BJ (cell line): ENCODE results near the gene MYO9B. TPM values are rescaled to one million over a fixed set of nuclear protein-coding genes. Genes with fewer than 3 reads are reported as not detected.

Experiments used
- CTCF ChIA-PET: fragments of 350-600 bp; formaldehyde crosslinking; extraction: SDS; loops from one replicate; lab custom pipeline; 2021; ENCODE audit warnings: antibody characterized with exemption, inconsistent platforms; lab: Yijun Ruan, JAX
- POLR2A ChIA-PET: fragments of 300-600 bp; sonication (Branson Sonifier 250); formaldehyde crosslinking; extraction: SDS; loops from one replicate; lab custom pipeline; 2021; ENCODE audit warnings: antibody characterized with exemption; lab: Charles Lee
- DNase-seq: peaks from one replicate; pipeline ENCODE4 v3.0.0-alpha.2; 2011; ENCODE audit warnings: low read depth
- H3K27me3 ChIP-seq: 2 replicates; pipeline ENCODE4 v1.6.0; 2011; ENCODE audit warnings: low read length; ENCODE audit not compliant: control insufficient read depth, insufficient read depth
- H3K36me3 ChIP-seq: 2 replicates; pipeline ENCODE4 v1.5.1; 2011; ENCODE audit warnings: low read length; ENCODE audit not compliant: control insufficient read depth, insufficient read depth
- H3K4me3 ChIP-seq: 2 replicates; pipeline ENCODE4 v1.5.1; 2011; ENCODE audit warnings: low read depth, mild to moderate bottlenecking, control low read depth, low read length
- polyA plus RNA-seq: library from polyadenylated mRNA; depleted of rRNA; stranded (reverse); fragments of >200 nt; gene quantifications from 2 replicates; pipeline ENCODE4 v1.2.3, GENCODE V29; 2011; rRNA removed
- TF ChIP-seq, protein P1 (sequence below): IDR thresholded peaks from 2 replicates; pipeline ENCODE4 v1.5.1; 2011; ENCODE audit warnings: low read depth, mild to moderate bottlenecking, control low read depth, inconsistent platforms, low read length, moderate library complexity; ENCODE audit not compliant: insufficient read depth

Gene MYO9B
- polyA plus RNA-seq, 1 experiment, result 40.8 TPM

DNA sequence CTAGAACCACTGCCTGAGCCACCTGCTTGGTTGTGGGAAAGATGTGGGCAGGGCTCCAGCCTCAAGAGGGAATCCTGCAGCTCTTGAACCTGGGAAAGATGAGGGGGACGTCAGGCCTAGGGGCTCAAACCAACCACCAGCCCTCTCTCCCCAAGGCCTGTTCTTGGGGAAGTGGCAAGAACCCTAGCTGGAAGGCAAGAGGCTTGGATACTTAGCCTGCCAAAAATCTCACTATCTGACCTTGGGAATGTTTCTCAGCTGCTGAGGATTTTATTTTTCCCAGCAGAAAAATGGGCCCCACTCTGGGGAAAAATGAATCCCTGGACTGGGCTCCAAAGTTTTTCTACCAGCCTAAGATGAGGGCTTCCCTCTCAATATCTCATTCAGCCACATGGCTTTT lies 184.4 kb downstream of the MYO9B start:
- ChIA-PET CTCF (interaction anchor here (0.6 to 2.2 kb wide), 18 partner anchors 8 to 205 kb away, joined by 3 to 18 read pairs (median 3); partner anchors contain the start of genes ANKLE1 and OCEL1), POLR2A (no interaction called here)
- TF ChIP-seq, protein P1, sequence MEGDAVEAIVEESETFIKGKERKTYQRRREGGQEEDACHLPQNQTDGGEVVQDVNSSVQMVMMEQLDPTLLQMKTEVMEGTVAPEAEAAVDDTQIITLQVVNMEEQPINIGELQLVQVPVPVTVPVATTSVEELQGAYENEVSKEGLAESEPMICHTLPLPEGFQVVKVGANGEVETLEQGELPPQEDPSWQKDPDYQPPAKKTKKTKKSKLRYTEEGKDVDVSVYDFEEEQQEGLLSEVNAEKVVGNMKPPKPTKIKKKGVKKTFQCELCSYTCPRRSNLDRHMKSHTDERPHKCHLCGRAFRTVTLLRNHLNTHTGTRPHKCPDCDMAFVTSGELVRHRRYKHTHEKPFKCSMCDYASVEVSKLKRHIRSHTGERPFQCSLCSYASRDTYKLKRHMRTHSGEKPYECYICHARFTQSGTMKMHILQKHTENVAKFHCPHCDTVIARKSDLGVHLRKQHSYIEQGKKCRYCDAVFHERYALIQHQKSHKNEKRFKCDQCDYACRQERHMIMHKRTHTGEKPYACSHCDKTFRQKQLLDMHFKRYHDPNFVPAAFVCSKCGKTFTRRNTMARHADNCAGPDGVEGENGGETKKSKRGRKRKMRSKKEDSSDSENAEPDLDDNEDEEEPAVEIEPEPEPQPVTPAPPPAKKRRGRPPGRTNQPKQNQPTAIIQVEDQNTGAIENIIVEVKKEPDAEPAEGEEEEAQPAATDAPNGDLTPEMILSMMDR, result no peak

DNA sequence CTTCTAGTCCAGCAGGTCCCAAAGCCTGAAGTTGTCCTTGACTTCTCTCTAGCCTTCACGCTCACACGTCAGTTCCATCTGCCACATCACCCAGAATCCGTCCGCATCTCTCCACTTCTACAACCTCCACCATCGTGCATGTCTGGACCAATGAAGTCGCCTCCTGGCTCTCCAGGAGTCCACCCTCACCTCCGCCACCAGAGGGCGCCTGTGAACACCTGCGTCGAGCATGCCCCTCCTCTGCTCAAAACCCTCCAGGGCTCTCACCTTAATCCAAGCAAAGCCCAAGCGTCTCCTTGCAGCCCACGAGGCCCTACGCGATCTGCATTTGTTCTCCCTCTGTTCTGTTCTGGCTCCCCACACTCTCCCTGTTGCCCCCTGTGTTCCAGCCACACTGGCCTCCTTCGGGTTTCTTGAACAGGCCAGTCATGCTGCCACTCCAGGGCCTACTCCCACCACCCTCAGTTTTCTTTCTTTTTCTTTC lies 185.3 kb downstream of the MYO9B start:
- Histone ChIP-seq H3K36me3 (no peaks in the 10 kb centered on the region), H3K27me3 (no peaks in the 10 kb centered on the region; the same call in 1 of the 2 replicates), H3K4me3 (no peak overlapping the region)
- ChIA-PET POLR2A (no interaction called here), CTCF (interaction anchor here (0.6 to 2.2 kb wide), 17 partner anchors 8 to 204 kb away, joined by 3 to 18 read pairs (median 3); partner anchors contain the start of genes ANKLE1 and OCEL1)
- TF ChIP-seq, protein P1, result peak; percentile 94
- no peak for DNase-seq

More for the DNA sequence above, 184.4 kb downstream of the MYO9B start:
- no peaks in the 10 kb centered on the region; the same call in 1 of the 2 replicates for H3K27me3 ChIP-seq
- H3K4me3 ChIP-seq, result no peak overlapping the region
- no peak for DNase-seq
- no peaks in the 10 kb centered on the region for H3K36me3 ChIP-seq

DNA sequence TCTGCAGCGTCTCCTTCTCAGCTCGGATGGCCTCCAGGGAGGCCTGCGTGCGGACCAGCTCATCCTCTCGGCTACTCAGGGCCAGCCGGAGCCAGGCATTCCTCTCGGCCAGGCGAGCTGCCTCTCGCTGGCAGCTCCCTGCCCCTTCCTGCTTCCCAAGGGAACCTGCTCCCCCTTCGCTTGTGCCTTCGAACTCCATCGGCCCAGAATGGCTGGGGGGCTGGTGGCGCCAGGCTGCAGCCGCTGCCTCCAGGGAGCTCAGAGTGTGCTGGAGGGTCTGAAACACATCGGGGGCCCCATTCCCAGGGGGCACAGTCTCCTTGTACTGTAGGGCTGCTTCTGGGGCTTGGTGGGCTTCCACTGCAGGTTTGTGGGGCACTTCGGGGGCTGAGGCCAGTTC lies 187.0 kb downstream of the MYO9B start:
- no peak for DNase-seq

More for the DNA sequence above, 187.0 kb downstream of the MYO9B start:
- Histone ChIP-seq H3K36me3 (no peaks in the 10 kb centered on the region), H3K4me3 (no peak overlapping the region), H3K27me3 (no peaks in the 10 kb centered on the region; the same call in 1 of the 2 replicates)
- ChIA-PET POLR2A (no interaction called here), CTCF (interaction anchor here (0.6 to 1.1 kb wide), 2 partner anchors 27 to 39 kb away, joined by 3 read pairs; no protein-coding TSS in a partner anchor)
- TF ChIP-seq, protein P1, result no peak

Other genes starting within 250 kb of the MYO9B start
- gene SIN3B, start 246.4 kb upstream of the MYO9B start, polyA plus RNA-seq, result 19.8 and 25.5 TPM in 2 replicates
- gene F2RL3, start 186.8 kb upstream of the MYO9B start, polyA plus RNA-seq, result 0.05 TPM in 1 of 2 replicates, not detected in the other
- gene CPAMD8, start 49.0 kb upstream of the MYO9B start, polyA plus RNA-seq, result 0.89 and 1.1 TPM in 2 replicates
- gene HAUS8, start 325 bp upstream of the MYO9B start, polyA plus RNA-seq, result 11.0 and 14.0 TPM in 2 replicates
- gene USE1, start 139.6 kb downstream of the MYO9B start, polyA plus RNA-seq, result 27.9 and 29.7 TPM in 2 replicates
- gene OCEL1, start 150.4 kb downstream of the MYO9B start, polyA plus RNA-seq, result 8.1 and 10.0 TPM in 2 replicates
- 26.1 and 28.0 TPM in 2 replicates for gene NR2F6, start 170.1 kb downstream of the MYO9B start, polyA plus RNA-seq
- gene USHBP1, start 189.0 kb downstream of the MYO9B start, polyA plus RNA-seq, result not detected in 2 replicates
- 90.1 and 122 TPM in 2 replicates for gene BABAM1, start 191.7 kb downstream of the MYO9B start, polyA plus RNA-seq
- gene ANKLE1, start 206.1 kb downstream of the MYO9B start, polyA plus RNA-seq, result 0.18 and 0.38 TPM in 2 replicates
- gene ABHD8, start 227.6 kb downstream of the MYO9B start, polyA plus RNA-seq, result 7.1 and 11.0 TPM in 2 replicates
- 19.9 and 26.3 TPM in 2 replicates for gene MRPL34, start 230.1 kb downstream of the MYO9B start, polyA plus RNA-seq
- 52.7 and 55.6 TPM in 2 replicates for gene DDA1, start 233.8 kb downstream of the MYO9B start, polyA plus RNA-seq